Measurements from ENCODE around the gene HADHB. TPM values are rescaled to one million over a fixed set of nuclear protein-coding genes. Genes with fewer than 3 reads are reported as not detected.

The HADHB gene
- total and polyA plus RNA-seq, 2 experiments from 2014 or later: 131 to 133 TPM

- Histone ChIP-seq H3K27me3 (no peaks in the 10 kb centered on the region), H4K20me1 (ENCODE audit: insufficient read depth, poor library complexity, severe bottlenecking) (no peaks in the 10 kb centered on the region), H3K36me3 (replicated peaks; ENCODE audit: insufficient read depth, low read depth) (no peaks in the 10 kb centered on the region), H3K4me3 (no peak overlapping the region), H3K4me2 (no peak overlapping the region), H3K79me2 (no peaks in the 10 kb centered on the region), H3K9me2 (replicated peaks; ENCODE audit: insufficient read depth) (no peaks in the 10 kb centered on the region), H3K9me3 (ENCODE audit: low read depth) (no peaks in the 10 kb centered on the region), H3K4me1 (ENCODE audit: insufficient read depth) (no peaks in the 10 kb centered on the region), H2AFZ (no peak overlapping the region), H3K27ac (no peak overlapping the region)
- WGBS (ENCODE audit: low lambda C conversion rate, missing lambda C conversion rate): 85% methylated on average over 2 of the region's 2 CpGs
- no peak for DNase-seq (ENCODE audit: low spot score)
- no peak for TF ChIP-seq EZH2 (IDR thresholded peaks at IDR 0.05; ENCODE audit: borderline replicate concordance)
- no peak for TF ChIP-seq EZH2phosphoT487 (IDR thresholded peaks at IDR 0.05; ENCODE audit: low read depth, severe bottlenecking, unreplicated experiment)
- no peak for TF ChIP-seq CTCF (IDR thresholded peaks at IDR 0.05; ENCODE audit: poor library complexity)
Observed at GRCh38 chr2:26316041-26316440, 71.3 kb downstream of the HADHB start.

GRCh38 chr2:26316845-26317244, 72.1 kb downstream of the HADHB start:
- Histone ChIP-seq H3K36me3 (replicated peaks; ENCODE audit: insufficient read depth, low read depth) (no peaks in the 10 kb centered on the region), H3K4me3 (no peak overlapping the region), H3K9me3 (ENCODE audit: low read depth) (no peaks in the 10 kb centered on the region), H2AFZ (no peak overlapping the region), H3K4me2 (no peak overlapping the region), H4K20me1 (ENCODE audit: insufficient read depth, poor library complexity, severe bottlenecking) (no peaks in the 10 kb centered on the region), H3K4me1 (ENCODE audit: insufficient read depth) (no peaks in the 10 kb centered on the region), H3K27me3 (no peaks in the 10 kb centered on the region), H3K79me2 (no peaks in the 10 kb centered on the region), H3K27ac (no peak overlapping the region), H3K9me2 (replicated peaks; ENCODE audit: insufficient read depth) (no peaks in the 10 kb centered on the region)
- DNase-seq (ENCODE audit: low spot score): no peak
- WGBS (ENCODE audit: low lambda C conversion rate, missing lambda C conversion rate): 70% methylated on average over 6 of the region's 6 CpGs
- TF ChIP-seq EZH2 (IDR thresholded peaks at IDR 0.05; ENCODE audit: borderline replicate concordance) (no peak), EZH2phosphoT487 (IDR thresholded peaks at IDR 0.05; ENCODE audit: low read depth, severe bottlenecking, unreplicated experiment) (no peak), CTCF (IDR thresholded peaks at IDR 0.05; ENCODE audit: poor library complexity) (no peak)

- Histone ChIP-seq H4K20me1 (ENCODE audit: insufficient read depth, poor library complexity, severe bottlenecking) (no peaks in the 10 kb centered on the region), H3K4me2 (no peak overlapping the region), H3K4me3 (no peak overlapping the region), H3K27me3 (no peaks in the 10 kb centered on the region), H3K4me1 (ENCODE audit: insufficient read depth) (no peaks in the 10 kb centered on the region), H3K79me2 (no peaks in the 10 kb centered on the region), H3K9me3 (ENCODE audit: low read depth) (no peaks in the 10 kb centered on the region), H3K27ac (no peak overlapping the region), H3K9me2 (replicated peaks; ENCODE audit: insufficient read depth) (no peaks in the 10 kb centered on the region), H3K36me3 (replicated peaks; ENCODE audit: insufficient read depth, low read depth) (no peaks in the 10 kb centered on the region), H2AFZ (no peak overlapping the region)
- 77% methylated on average over 8 of the region's 8 CpGs for whole genome bisulfite sequencing (ENCODE audit: low lambda C conversion rate, missing lambda C conversion rate)
- DNase-seq (ENCODE audit: low spot score): no peak
- TF ChIP-seq EZH2phosphoT487 (IDR thresholded peaks at IDR 0.05; ENCODE audit: low read depth, severe bottlenecking, unreplicated experiment): no peak
- no peak for TF ChIP-seq CTCF (IDR thresholded peaks at IDR 0.05; ENCODE audit: poor library complexity)
- TF ChIP-seq EZH2 (IDR thresholded peaks at IDR 0.05; ENCODE audit: borderline replicate concordance): no peak
Observed at GRCh38 chr2:26317377-26318105, 72.8 kb downstream of the HADHB start.
